PC-9 (cell line): Measurements from ENCODE around the gene EIF5AL1. TPM values are rescaled to one million over a fixed set of nuclear protein-coding genes. Genes with fewer than 3 reads are reported as not detected.

Experiments
- BruUV-seq: library from RNA; stranded (reverse); fragments of 400-500 nt; replicated peaks from 2 replicates; lab custom pipeline; 2021; lab: Mats Ljungman, UMichigan
- CTCF ChIA-PET: fragments of 300-600 bp; sonication (Branson Sonifier 250); formaldehyde crosslinking; loops from one replicate; lab custom pipeline; 2022; ENCODE audit warnings: antibody characterized with exemption; lab: Charles Lee
- POLR2A ChIA-PET: fragments of 300-600 bp; sonication (Branson Sonifier 250); formaldehyde crosslinking; loops from one replicate; lab custom pipeline; 2022; ENCODE audit warnings: antibody characterized with exemption; ENCODE audit not compliant: unreplicated experiment; lab: Charles Lee
- DNase-seq, 2 experiments: peaks; one replicate each; pipeline versions ENCODE4 v3.0.0 to v3.0.0-alpha.2; 2015 to 2022; ENCODE audit warnings: mixed read lengths in 1 of 2
- H2AFZ ChIP-seq: fragments of 200-600 bp; sonication (generic); 2 replicates; pipeline ENCODE4 v1.8.1; 2017; ENCODE audit warnings: antibody characterized with exemption
- H3F3A ChIP-seq: fragments of 200-600 bp; sonication (generic); 2 replicates; pipeline ENCODE4 v1.8.1; 2017; ENCODE audit warnings: antibody characterized with exemption, mild to moderate bottlenecking, low read depth; ENCODE audit not compliant: insufficient read depth
- H3K27ac ChIP-seq: fragments of 200-600 bp; sonication (generic); 2 replicates; pipeline ENCODE4 v1.6.1; 2016; ENCODE audit warnings: mixed run types
- H3K27me3 ChIP-seq: fragments of 200-600 bp; sonication (generic); 2 replicates; pipeline ENCODE4 v1.6.1; 2016; ENCODE audit warnings: low read depth, mixed run types; ENCODE audit not compliant: insufficient read depth
- H3K36me3 ChIP-seq: fragments of 200-600 bp; sonication (generic); 2 replicates; pipeline ENCODE4 v1.6.1; 2016; ENCODE audit warnings: low read depth, mixed run types
- H3K4me1 ChIP-seq: fragments of 200-600 bp; sonication (generic); replicated peaks from 2 replicates; pipeline ENCODE4 v1.6.1; 2016; ENCODE audit warnings: mixed run types; ENCODE audit not compliant: insufficient read depth
- H3K4me2 ChIP-seq: fragments of 200-600 bp; sonication (generic); 2 replicates; pipeline ENCODE4 v1.6.1; 2017; ENCODE audit warnings: mixed run types
- H3K4me3 ChIP-seq: fragments of 200-600 bp; sonication (generic); 2 replicates; pipeline ENCODE4 v1.6.1; 2016; ENCODE audit warnings: mixed run types
- H3K79me2 ChIP-seq: fragments of 200-600 bp; sonication (generic); 2 replicates; pipeline ENCODE4 v1.6.1; 2017; ENCODE audit warnings: low read depth, mixed run types
- H3K9me2 ChIP-seq: fragments of 200-600 bp; sonication (generic); 2 replicates; pipeline ENCODE4 v1.8.1; 2017; ENCODE audit warnings: mild to moderate bottlenecking; ENCODE audit not compliant: insufficient read depth
- H3K9me3 ChIP-seq: fragments of 200-600 bp; sonication (generic); 2 replicates; pipeline ENCODE4 v1.8.1; 2016; ENCODE audit warnings: low read depth; ENCODE audit not compliant: insufficient read depth
- H4K20me1 ChIP-seq: fragments of 200-600 bp; sonication (generic); 2 replicates; pipeline ENCODE4 v1.8.1; 2017; ENCODE audit not compliant: insufficient read depth
- EZH2 ChIP-seq: fragments of 200-600 bp; sonication (generic); IDR thresholded peaks from 2 replicates; pipeline ENCODE4 v1.8.0; 2017; ENCODE audit warnings: antibody characterized with exemption, low read depth
- intact Hi-C: fragments of 100-400 bp; cut with micrococcal nuclease; formaldehyde crosslinking; loops from one replicate; pipeline ENCODE4 v1.10.0; 2022; ENCODE audit not compliant: unreplicated experiment
- total RNA-seq: library from RNA; stranded (reverse); gene quantifications from 2 replicates; pipeline ENCODE4 v1.2.3, GENCODE V29; 2021
- TF ChIP-seq, protein P1 (sequence below): fragments of 200-600 bp; sonication (generic); conservative IDR thresholded peaks from 2 replicates; pipeline ENCODE4 v1.6.1; 2017; ENCODE audit warnings: mixed run types, antibody characterized with exemption, mild to moderate bottlenecking, moderate library complexity

The EIF5AL1 gene
- total RNA-seq, 1 experiment from 2014 or later, result 0.48 TPM

DNA sequence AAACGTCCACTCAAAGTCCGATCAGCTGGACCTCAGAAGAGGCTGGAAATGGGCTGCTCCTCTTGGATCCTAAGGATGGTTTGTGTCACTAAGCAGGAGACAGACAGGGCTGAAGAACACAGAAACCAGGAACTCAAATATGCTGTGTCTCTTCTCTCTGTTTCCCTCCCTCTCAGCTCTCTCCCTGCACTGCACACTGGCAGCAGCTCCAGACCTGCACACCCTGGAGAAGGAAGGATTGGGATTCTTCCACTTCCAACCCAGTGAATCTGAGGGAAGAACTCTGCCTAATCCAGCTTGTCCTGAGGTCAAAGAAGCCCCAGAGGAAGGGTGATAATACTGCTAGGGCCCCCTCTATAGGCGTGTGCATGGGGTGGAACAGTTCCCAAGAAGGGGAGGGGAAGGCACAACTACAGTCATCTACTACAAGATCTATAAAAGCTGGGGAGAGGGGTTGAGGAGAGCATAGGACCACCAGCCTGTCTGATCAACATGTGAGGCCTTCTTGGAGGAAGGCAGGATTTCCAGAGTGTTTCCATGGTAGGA, 44.2 kb upstream of the EIF5AL1 start:
- Histone ChIP-seq H3K9me3 (no peaks in the 10 kb centered on the region), H3F3A (no peaks in the 10 kb centered on the region), H2AFZ (no peak overlapping the region), H3K27ac (no peak overlapping the region), H3K79me2 (no peaks in the 10 kb centered on the region), H3K4me1 (no peaks in the 10 kb centered on the region), H4K20me1 (no peaks in the 10 kb centered on the region), H3K9me2 (no peaks in the 10 kb centered on the region), H3K4me2 (no peak overlapping the region), H3K27me3 (no peaks in the 10 kb centered on the region), H3K4me3 (no peak overlapping the region), H3K36me3 (no peaks in the 10 kb centered on the region)
- intact Hi-C loops, result no loop called here
- DNase-seq, result no peak
- no TSS peak for BruUV-seq
- CTCF ChIA-PET, result interaction anchor here (0.7 to 1.1 kb wide), 4 partner anchors 93 to 881 kb away, joined by 4 to 9 read pairs (median 7); no protein-coding TSS in a partner anchor
- no peak for TF ChIP-seq EZH2
- TF ChIP-seq, protein P1, sequence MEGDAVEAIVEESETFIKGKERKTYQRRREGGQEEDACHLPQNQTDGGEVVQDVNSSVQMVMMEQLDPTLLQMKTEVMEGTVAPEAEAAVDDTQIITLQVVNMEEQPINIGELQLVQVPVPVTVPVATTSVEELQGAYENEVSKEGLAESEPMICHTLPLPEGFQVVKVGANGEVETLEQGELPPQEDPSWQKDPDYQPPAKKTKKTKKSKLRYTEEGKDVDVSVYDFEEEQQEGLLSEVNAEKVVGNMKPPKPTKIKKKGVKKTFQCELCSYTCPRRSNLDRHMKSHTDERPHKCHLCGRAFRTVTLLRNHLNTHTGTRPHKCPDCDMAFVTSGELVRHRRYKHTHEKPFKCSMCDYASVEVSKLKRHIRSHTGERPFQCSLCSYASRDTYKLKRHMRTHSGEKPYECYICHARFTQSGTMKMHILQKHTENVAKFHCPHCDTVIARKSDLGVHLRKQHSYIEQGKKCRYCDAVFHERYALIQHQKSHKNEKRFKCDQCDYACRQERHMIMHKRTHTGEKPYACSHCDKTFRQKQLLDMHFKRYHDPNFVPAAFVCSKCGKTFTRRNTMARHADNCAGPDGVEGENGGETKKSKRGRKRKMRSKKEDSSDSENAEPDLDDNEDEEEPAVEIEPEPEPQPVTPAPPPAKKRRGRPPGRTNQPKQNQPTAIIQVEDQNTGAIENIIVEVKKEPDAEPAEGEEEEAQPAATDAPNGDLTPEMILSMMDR, result no peak
- POLR2A ChIA-PET, result no interaction called here

GRCh38 chr10:79468841-79469585, 43.3 kb upstream of the EIF5AL1 start:
- intact Hi-C loops, result no loop called here
- Histone ChIP-seq H2AFZ (no peak overlapping the region), H3K4me1 (no peaks in the 10 kb centered on the region), H3K79me2 (no peaks in the 10 kb centered on the region), H3K27me3 (no peaks in the 10 kb centered on the region), H4K20me1 (no peaks in the 10 kb centered on the region), H3K27ac (no peak overlapping the region), H3K4me3 (no peak overlapping the region), H3F3A (no peaks in the 10 kb centered on the region), H3K9me3 (no peaks in the 10 kb centered on the region), H3K9me2 (no peaks in the 10 kb centered on the region), H3K4me2 (no peak overlapping the region), H3K36me3 (no peaks in the 10 kb centered on the region)
- TF ChIP-seq EZH2, result no peak
- TF ChIP-seq, protein P1, result no peak
- POLR2A ChIA-PET, result no interaction called here
- no TSS peak for BruUV-seq
- no peak for DNase-seq
- CTCF ChIA-PET, result no interaction called here

- H3K9me2 ChIP-seq, result no peaks in the 10 kb centered on the region
- TF ChIP-seq, protein P1, result no peak
- TF ChIP-seq EZH2, result no peak
- no peak for DNase-seq
- H3K79me2 ChIP-seq, result no peaks in the 10 kb centered on the region
- H3K4me3 ChIP-seq, result no peak overlapping the region
- no peaks in the 10 kb centered on the region for H3K9me3 ChIP-seq
- H3K27ac ChIP-seq, result no peak overlapping the region
- intact Hi-C loops, result no loop called here
- no peaks in the 10 kb centered on the region for H3F3A ChIP-seq
- H3K36me3 ChIP-seq, result no peaks in the 10 kb centered on the region
- no TSS peak for BruUV-seq
- no peaks in the 10 kb centered on the region for H3K27me3 ChIP-seq
- H4K20me1 ChIP-seq, result no peaks in the 10 kb centered on the region
- POLR2A ChIA-PET, result no interaction called here
- no peak overlapping the region for H3K4me2 ChIP-seq
- CTCF ChIA-PET, result no interaction called here
- no peak overlapping the region for H2AFZ ChIP-seq
- H3K4me1 ChIP-seq, result peaks cover 4% of the 10 kb centered on the region; the same call in 1 of the 2 replicates
These were observed 42.2 kb upstream of the EIF5AL1 start for GRCh38 chr10:79470096-79470495.
